Suppressor macrophage treated with lipopolysaccharide for 4 hours (primary cell): ENCODE results near the gene ZXDC.

Experiments
- DNase-seq: peaks from one replicate; pipeline ENCODE4 v3.0.0-alpha.2; 2020

The ZXDC gene

DNA sequence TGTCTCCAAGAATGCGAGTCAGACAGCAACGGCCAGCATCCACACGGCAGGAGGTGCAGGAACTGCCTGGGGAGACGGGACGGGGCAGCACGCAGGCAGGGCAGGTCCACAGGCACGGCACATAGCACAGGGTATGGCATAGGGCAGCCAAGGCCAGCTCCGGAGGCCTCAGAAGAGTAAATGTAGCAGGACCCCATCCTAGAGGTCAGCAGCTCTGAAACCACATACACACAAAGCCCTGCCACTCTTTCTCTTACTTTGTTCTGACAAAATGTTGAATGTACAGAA lies 26.9 kb downstream of the ZXDC start:
- no peak for DNase-seq

DNA sequence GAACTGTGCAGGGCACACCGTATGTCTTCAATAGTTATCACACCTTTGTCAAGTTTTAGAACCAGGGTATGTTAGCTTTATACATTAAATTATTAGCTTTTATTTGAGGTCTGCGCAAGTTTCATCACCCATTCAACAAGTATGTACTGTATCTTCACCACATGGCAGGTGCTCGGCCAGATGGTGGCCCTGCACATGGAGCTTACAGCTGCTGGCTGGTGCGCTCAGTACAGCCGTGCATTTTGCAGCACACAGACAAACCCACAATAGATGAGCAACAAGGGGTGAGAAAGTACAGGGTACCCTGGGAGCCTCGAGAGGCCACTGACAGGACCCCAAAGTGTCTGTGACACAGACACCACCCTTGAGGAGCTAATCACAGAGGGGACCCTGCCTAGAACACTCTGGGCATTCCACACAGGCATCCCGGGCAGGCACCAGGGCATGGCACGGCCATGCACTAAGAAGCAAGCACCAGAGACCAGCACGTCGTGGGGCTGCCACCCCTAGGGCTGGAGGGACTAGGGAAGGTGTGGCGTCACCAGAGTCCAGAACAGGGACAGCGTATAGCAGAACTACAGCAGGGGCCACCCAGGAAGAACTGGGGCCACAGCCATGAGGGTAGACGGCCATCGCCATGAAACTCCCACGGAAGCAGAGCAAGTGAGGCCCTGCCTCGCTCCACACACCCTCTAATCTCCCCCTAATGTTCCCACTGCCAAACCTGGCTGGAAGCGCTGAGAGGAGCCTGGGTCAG lies 27.4 kb downstream of the ZXDC start:
- DNase-seq = no peak

DNA sequence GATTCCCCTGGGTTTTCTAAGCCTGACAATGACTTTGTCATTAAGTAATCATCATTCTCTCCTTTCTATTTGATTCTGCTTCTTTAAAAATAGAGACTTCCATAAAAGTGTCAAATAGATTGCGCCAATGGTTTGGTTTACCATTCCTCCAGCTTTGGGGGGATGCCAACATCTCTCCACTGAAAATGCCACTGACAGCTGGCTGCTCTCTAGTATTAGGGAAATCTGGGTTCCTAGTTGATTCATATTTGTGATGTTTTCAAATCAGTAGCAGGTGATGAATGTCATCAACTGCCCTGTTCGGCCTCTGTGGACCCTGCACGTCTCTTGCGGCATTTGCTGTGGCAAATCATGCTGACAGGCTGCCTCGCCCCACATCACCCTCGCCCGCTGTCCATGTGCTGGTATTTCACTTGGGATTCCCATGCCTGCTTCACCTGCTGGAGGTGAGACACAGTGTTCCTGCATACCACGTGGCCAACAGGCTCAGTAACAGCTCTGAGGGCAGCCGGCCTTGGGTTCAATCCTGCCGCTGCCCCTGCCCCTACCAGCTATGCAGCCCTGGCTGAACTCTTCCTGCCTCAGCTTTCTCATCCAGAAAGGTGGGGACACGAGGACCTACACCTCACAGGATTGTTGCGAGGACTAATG lies 28.1 kb downstream of the ZXDC start:
- DNase-seq = no peak

DNA sequence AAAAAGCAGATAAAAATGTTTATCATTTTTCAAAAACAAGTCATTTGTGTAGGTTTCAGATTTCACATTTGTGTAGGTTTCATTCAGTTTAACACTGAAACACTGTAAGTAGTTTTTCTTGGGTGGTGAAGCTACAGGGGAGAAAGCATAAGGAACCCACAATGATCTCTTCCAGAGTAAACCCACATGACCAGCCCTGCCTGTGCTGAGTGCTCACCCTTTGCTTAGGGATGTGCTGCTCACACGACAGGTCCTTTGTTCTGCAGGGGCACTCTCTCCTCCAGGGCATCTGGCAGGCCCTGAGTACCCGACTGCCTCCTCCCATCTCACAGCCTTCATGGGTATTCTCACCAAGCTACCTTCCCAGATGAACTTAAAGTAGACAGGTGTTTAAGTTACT lies 28.9 kb downstream of the ZXDC start:
- DNase-seq = no peak

DNA sequence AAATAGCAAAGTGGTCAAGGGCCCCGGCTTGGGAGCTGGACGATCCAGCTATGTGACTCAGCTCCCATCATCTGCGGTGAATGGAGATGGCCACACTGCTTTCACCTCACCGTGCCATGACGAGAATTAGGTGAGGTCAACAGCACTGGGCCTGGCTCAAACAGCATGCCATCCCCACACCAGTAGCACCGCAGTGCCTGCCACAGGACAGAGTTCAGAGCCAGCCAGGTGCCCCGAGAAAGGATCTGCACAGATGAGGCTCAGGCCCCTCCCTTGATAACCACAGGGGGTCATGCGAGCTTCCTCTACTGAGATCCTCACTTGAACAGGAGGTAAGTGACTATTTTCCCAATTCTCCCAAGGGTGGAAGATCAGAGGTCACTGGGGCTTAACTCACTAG lies 29.4 kb downstream of the ZXDC start:
- DNase-seq = no peak

DNA sequence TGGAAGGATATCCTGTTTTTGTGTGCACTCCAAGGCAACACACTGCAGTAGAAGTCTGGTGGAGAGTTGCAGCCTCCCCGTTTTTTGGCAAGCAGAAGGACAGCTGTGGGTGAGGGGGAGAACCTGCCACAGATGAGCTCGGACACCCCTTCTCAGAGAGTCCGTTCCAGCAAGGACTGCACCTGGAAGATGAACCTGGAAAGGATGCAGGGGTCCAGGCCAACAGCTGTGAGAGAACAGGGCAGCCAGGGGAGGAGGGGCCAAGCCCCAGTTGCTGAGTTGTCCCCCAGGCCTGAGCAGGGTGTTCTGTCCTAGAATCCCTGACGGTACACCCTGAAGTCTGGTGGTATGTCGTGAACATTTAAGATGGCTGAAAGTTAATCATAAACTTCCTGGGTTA lies 30.2 kb downstream of the ZXDC start:
- DNase-seq = no peak

DNA sequence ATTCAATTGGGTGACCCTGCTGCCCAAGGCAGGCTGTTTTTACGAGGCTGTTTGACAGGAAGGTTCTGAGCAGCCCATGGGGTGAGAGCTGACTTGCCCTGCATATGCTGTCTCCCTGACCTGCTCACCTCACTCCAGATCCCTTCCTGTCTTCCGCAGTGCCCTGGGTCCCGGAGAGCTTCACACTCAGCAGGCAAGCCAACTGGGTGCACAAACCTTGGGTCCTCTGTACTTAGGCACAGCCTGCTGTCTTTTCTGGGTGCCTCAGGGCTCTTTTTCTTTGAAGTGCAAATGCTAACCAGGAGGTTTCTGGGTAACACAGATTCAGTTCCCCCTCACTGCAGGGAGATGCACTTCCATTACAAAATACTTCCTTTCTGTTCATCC lies 32.8 kb downstream of the ZXDC start:
- no peak for DNase-seq

- DNase-seq = no peak
Observed at GRCh38 chr3:126442094-126442855, 33.4 kb downstream of the ZXDC start.

GRCh38 chr3:126441256-126441880 lies 34.3 kb downstream of the ZXDC start:
- DNase-seq = no peak

DNA sequence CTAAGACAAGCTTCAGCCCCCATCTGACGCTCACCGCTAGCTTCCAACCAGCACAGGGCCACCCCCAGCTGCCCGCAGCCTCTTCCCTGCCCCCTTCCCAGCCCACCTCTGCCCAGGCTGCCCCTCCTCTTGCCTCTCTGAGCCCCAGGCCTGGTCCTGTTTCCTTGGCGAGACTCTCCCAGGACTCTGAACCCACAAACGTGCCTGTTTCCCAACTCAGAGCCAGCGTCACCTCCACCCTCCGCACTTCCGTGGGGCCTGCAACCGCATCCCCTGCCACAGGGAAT lies 35.0 kb downstream of the ZXDC start:
- no peak for DNase-seq

GRCh38 chr3:126439968-126440708 lies 35.6 kb downstream of the ZXDC start:
- DNase-seq = no peak

GRCh38 chr3:126439346-126439967 lies 36.2 kb downstream of the ZXDC start:
- no peak for DNase-seq

DNA sequence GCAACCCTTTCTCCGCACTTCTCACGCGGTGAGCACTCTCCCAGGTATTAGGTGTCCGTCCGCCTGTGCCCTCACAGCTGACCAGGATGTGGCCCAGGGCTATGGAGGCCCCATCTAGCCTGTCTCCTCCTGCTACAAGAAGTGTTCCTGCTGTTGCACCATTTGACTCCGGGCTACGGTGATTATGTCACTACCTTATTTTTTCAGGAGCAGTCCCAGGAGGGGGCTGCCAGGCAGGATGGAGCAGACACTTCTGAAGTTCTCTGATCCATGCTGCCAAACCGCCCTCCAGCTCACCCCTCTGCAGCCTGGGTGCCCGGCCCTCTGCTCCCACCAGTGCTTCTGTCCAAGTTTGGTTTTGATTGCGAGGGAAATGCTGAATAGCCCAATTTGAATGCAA lies 36.9 kb downstream of the ZXDC start:
- no peak for DNase-seq

- no peak for DNase-seq
Observed at GRCh38 chr3:126438186-126438585, 37.5 kb downstream of the ZXDC start.

GRCh38 chr3:126436826-126437717 lies 38.6 kb downstream of the ZXDC start:
- no peak for DNase-seq

- no peak for DNase-seq
Observed at GRCh38 chr3:126435456-126436315, 40.0 kb downstream of the ZXDC start.

DNA sequence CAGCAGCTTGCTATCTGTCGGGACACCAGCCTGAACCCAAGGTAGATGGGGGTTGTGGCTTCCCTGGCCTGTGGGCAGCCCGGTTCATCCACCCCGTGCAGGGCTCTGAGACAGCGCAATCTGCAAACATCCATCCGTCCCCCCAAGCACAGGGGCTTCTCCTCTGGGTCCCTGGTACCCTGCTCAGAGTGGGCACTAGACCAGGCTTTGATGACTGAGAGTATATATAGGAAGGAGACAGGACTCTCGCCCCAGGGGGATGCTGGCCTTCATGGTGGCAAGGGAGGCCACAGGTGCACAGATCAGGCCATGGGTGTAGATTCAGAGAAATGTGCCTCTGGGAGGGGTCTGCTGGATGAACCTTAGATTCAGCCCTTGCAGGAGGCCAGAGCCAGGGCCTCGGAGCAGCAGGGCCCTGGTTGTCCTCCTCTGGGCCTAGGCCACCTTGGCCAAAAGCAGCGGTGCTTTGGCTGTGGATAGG lies 40.7 kb downstream of the ZXDC start:
- no peak for DNase-seq

- no peak for DNase-seq
Observed at GRCh38 chr3:126434264-126434590, 41.5 kb downstream of the ZXDC start.

GRCh38 chr3:126433496-126434263 lies 42.0 kb downstream of the ZXDC start:
- no peak for DNase-seq

GRCh38 chr3:126433105-126433430 lies 42.6 kb downstream of the ZXDC start:
- DNase-seq = no peak
